ENCODE results near the gene CREB3L4. TPM values are rescaled to one million over a fixed set of nuclear protein-coding genes. Genes with fewer than 3 reads are reported as not detected.

CREB3L4 gene
- total RNA-seq, 2 experiments from 2014 or later: 8.3 to 8.8 TPM

- ATAC-seq (no peak), DNase-seq (no peak)
- TF ChIP-seq, protein P1, sequence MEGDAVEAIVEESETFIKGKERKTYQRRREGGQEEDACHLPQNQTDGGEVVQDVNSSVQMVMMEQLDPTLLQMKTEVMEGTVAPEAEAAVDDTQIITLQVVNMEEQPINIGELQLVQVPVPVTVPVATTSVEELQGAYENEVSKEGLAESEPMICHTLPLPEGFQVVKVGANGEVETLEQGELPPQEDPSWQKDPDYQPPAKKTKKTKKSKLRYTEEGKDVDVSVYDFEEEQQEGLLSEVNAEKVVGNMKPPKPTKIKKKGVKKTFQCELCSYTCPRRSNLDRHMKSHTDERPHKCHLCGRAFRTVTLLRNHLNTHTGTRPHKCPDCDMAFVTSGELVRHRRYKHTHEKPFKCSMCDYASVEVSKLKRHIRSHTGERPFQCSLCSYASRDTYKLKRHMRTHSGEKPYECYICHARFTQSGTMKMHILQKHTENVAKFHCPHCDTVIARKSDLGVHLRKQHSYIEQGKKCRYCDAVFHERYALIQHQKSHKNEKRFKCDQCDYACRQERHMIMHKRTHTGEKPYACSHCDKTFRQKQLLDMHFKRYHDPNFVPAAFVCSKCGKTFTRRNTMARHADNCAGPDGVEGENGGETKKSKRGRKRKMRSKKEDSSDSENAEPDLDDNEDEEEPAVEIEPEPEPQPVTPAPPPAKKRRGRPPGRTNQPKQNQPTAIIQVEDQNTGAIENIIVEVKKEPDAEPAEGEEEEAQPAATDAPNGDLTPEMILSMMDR (IDR thresholded peaks at IDR 0.05): no peak
- POLR2A ChIA-PET: no interaction called here
- no peaks in the 10 kb centered on the region for H3K9me3 Mint-ChIP-seq
- no peaks in the 10 kb centered on the region for H3K4me1 Mint-ChIP-seq (ENCODE audit: low read depth)
- H3K4me3 Mint-ChIP-seq: no peak overlapping the region
- H3K27ac Mint-ChIP-seq: no peak overlapping the region
- H3K36me3 Mint-ChIP-seq (ENCODE audit: low read depth): no peaks in the 10 kb centered on the region
- intact Hi-C loops (cut with micrococcal nuclease): no loop called here
- CTCF ChIA-PET: no interaction called here
- no peaks in the 10 kb centered on the region for H3K27me3 Mint-ChIP-seq
These were observed 46.6 kb downstream of the CREB3L4 start for GRCh38 chr1:154014154-154014907.

DNA sequence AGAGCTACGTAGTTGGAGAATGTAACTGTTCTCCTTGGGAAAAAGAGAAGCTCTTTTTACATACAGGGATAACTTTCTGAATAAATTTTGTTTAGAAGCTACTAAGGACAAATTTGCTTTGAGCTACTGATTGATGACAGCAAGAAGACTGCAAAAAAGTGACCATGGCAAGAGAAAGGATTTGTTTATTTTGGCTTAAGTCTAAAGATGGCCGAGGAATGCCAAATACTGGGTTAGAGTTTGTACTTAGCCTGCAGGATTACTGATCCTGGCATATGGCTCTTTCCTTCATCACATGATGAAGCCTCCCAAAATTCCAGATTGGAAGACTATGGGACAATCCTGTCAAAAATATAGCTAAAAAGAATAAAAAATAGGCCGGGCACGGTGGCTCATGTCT is 51.6 kb downstream of the CREB3L4 start:
- Mint-ChIP-seq H3K9me3 (no peaks in the 10 kb centered on the region), H3K27me3 (no peaks in the 10 kb centered on the region), H3K4me3 (no peak overlapping the region), H3K27ac (no peak overlapping the region), H3K36me3 (ENCODE audit: low read depth) (no peaks in the 10 kb centered on the region), H3K4me1 (ENCODE audit: low read depth) (no peaks in the 10 kb centered on the region)
- intact Hi-C loops (cut with micrococcal nuclease): no loop called here
- ChIA-PET POLR2A (no interaction called here), CTCF (no interaction called here)
- ATAC-seq (no peak), DNase-seq (no peak)
- TF ChIP-seq, protein P1 (IDR thresholded peaks at IDR 0.05): no peak

GRCh38 chr1:154019940-154020339 is 52.2 kb downstream of the CREB3L4 start:
- ChIA-PET CTCF (no interaction called here), POLR2A (no interaction called here)
- TF ChIP-seq, protein P1 (IDR thresholded peaks at IDR 0.05): no peak
- no peaks in the 10 kb centered on the region for H3K9me3 Mint-ChIP-seq
- no peaks in the 10 kb centered on the region for H3K4me1 Mint-ChIP-seq (ENCODE audit: low read depth)
- H3K27me3 Mint-ChIP-seq: no peaks in the 10 kb centered on the region
- H3K27ac Mint-ChIP-seq: no peak overlapping the region
- no peaks in the 10 kb centered on the region for H3K36me3 Mint-ChIP-seq (ENCODE audit: low read depth)
- DNase-seq (no peak), ATAC-seq (no peak)
- intact Hi-C loops (cut with micrococcal nuclease): no loop called here
- H3K4me3 Mint-ChIP-seq: no peak overlapping the region

Small RNAs within 50 kb of the gene (microRNA-seq; reads per million reads assigned to microRNA genes)
- gene MIR6737 (ENCODE audit: borderline microRNAs expressed, borderline replicate concordance): 1.5 reads per million

Other genes starting within 250 kb of the CREB3L4 start
- gene INTS3, start 239.9 kb upstream of the CREB3L4 start, total RNA-seq: 10 to 100 TPM; 45.0 to 45.5 TPM
- 1 to 10 TPM; 7.2 to 10.0 TPM for gene SLC27A3, start 192.5 kb upstream of the CREB3L4 start, total RNA-seq
- gene GATAD2B, start 44.9 kb upstream of the CREB3L4 start, total RNA-seq: 10 to 100 TPM; 59.5 to 59.8 TPM
- 100 to 1,000 TPM; 102 to 107 TPM for gene DENND4B, start 21.2 kb upstream of the CREB3L4 start, total RNA-seq
- gene CRTC2, start 9.3 kb upstream of the CREB3L4 start, total RNA-seq: 10 to 100 TPM; 67.3 to 71.8 TPM
- 10 to 100 TPM; 40.3 to 42.2 TPM for gene SLC39A1, start 4.4 kb upstream of the CREB3L4 start, total RNA-seq
- gene JTB, start 9.8 kb downstream of the CREB3L4 start, total RNA-seq: 100 to 1,000 TPM; 151 to 153 TPM
- 10 to 100 TPM; 41.7 to 45.6 TPM for gene RAB13, start 18.4 kb downstream of the CREB3L4 start, total RNA-seq
- 1,000 to 10,000 TPM; 1,638 to 1,644 TPM for gene RPS27, start 22.9 kb downstream of the CREB3L4 start, total RNA-seq
- under 1 TPM in 1 of 2 experiments, not detected in 1; 0.07 TPM for gene NUP210L, start 187.2 kb downstream of the CREB3L4 start, total RNA-seq
- gene TPM3, start 224.2 kb downstream of the CREB3L4 start, total RNA-seq: 100 to 1,000 TPM; 591 to 597 TPM
- gene CFAP141, start 238.4 kb downstream of the CREB3L4 start, total RNA-seq: not detected

All from activated CD8-positive, alpha-beta T cell treated with anti-CD3 and anti-CD28 coated beads for 36 hours (primary cell).